Measurements from ENCODE around the gene CMC1.
A peak's percentile ranks its signal among the peaks of the same experiment; 100 is the strongest.
"Not testable (repeated sequence)": the region's sequence is repeated elsewhere in the genome, so short reads cannot be mapped to it uniquely, and the experiment has no call there.

The CMC1 gene, protein sequence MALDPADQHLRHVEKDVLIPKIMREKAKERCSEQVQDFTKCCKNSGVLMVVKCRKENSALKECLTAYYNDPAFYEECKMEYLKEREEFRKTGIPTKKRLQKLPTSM

DNA sequence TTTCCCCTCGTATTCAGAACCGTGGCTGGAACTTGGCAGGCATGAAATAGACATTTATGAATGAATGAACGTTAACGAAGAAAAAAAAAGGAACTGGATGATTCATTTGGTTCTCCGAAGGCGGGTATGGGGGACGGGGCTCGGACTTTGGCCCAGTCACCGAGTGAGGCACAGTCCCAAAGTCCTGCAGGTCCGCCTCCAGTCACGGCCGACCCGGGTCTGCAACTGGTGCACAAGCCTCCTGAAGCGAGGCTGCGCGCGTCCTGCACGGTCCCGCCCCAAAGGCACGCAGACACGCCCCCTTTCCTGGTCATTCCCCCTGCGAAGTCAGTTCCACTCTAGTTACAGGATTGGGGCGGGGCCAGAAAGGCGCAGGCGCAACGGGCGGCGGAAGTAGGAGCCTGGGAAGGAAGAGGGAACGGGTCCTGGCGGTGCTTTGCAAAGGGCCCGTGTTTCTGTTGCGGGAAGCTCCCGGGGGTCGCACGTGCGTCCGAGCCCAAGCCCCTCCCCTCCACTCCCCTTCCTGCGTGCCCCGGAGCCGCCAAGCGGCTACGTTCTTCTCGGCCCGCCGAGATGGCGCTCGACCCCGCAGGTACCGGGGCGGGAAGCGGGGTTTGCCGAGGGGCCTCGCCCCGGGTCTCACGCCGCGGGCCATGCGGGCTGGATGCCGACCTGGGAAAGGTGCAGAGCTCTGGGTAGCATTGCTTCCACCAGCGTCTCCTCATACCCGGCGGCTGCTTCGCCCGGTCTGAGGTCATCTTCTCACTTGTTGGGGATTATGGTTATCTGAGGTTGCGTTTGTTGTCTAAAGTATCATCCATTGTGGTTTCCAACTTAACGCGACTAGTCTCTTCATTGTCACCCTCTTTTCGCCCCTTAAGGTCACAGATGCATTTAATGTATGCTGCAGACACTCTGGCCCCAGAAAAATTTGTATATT lies at the start of gene CMC1:
Gene CMC1 (plus strand): TSS at position 399 of the 940 bp plus-strand sequence. CDS start 175 bp downstream, at position 574.
- peak; percentile 61 for DNase-seq

DNA sequence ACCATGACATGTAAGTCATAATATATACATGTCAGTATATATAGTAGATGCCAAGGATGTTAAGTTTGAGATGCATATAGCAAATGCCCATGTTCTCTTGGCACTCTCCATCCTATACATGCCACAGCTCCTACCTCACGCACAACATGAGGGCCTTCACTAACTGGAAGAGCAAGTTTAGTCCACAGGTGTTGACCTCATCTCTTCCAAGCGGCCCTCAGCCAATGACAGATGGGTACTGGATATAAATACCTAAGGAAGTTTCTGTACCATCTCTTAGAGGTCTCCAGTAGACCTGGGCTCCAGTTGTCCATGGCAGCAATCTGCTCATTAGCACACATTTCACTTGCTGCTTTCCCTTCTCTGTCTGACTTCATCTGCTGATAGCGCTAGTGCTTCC lies 43.3 kb upstream of the CMC1 start:
- DNase-seq: no peak

DNA sequence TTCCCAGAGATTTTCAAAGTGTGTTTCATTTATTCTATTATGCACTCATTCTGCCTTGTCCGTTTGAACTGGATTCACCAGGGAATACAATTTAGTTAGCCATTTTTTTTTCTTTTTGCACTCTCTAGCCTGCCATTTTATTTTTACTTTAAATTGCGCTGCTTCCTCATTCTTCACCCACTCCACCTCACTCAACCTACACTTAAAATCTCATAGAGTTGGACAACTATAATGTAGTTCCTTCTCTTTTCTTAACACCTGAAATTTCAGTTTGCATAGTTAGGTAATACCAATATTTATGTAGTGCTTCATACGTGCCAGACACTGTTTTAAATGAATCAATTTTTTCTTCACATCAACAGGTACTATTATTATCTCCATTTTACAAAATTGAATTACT lies 42.4 kb upstream of the CMC1 start:
- DNase-seq: no peak

DNA sequence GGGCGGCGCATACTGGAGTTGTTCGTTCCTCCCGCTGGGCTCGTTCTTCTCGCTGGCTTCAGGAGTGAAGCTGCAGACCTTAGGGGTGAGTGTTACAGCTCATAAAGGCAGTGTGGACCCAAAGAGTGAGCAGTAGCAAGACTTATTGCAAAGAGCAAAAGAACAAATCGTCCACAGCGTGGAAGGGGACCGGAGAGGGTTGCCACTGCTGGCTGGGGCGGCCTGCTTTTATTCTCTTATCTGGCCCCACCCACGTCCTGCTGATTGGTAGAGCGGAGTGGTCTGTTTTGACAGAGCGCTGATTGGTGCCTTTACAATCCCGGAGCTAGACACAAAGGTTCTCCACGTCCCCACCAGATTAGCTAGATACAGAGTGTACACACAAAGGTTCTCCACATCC lies 41.8 kb upstream of the CMC1 start:
- not testable (repeated sequence) for DNase-seq

DNA sequence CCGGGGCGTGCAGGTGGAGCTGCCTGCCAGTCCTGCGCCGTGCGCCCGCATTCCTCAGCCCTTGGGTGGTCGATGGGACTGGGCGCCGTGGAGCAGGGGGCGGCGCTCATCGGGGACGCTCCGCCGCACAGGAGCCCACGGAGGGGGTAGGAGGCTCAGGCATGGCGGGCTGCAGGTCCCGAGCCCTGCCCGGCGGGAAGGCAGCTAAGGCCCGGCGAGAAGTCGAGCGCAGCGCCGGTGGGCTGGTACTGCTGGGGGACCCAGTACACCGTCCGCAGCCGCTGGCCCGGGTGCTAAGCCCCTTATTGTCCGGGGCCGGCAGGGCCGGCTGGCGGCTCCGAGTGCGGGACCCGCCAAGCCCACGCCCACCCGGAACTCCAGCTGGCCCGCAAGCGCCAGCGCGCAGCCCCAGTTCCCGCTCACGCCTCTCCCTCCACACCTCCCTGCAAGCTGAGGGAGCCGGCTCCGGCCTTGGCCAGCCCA lies 41.0 kb upstream of the CMC1 start:
- not testable (repeated sequence) for DNase-seq

DNA sequence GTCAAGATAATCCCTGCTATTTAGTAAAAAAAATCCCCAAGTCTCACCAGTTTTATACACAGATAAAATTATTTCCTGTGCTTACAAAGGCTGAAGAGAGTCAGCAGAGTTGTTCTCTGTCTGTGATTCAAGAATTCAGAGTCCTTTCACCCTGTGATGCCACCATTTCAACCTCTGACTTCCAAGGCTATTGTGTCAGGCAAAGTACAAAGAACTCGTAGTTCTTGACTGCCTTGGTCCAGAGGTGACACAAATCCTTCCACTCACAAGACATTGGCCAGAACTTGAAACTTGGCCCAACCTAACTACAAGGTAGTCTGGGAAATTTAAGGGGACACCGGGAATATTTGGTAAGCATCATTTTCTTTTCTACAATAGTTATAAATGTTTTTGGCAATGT lies 34.9 kb upstream of the CMC1 start:
- DNase-seq: no peak

DNA sequence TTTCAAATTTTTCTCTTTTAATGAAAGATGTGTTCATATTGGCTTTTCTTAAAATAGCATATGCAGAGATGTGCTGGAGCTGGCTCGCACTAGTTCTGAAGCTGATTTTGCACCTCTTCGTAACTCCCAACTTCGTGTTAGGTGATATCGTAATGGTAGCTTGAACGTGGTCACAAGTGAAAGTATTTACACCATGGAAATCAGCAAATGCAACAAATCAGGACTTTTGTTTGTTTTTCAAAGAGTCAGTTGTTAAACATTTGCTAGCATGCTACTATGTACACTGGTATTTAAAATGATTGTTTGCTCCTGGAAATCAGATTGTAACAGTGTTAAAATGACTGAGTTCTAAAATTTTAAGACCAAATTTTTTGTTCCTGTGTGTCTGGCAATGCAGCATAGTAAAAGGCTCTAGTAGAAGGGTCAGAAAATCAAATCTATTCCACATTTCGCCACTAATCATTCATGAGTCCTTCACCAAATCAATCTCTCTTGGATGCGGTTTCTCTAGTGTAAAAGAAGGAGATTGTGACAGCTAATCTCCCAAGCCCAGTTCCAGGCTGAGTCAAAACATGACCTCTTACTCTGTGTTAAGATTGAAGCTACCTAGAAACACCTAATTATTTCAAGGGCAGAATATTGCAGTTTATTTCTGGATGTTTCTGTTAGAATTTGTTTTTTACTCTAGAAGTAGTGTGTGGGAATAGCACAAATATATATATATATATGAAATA lies 34.3 kb upstream of the CMC1 start:
- DNase-seq: no peak

DNA sequence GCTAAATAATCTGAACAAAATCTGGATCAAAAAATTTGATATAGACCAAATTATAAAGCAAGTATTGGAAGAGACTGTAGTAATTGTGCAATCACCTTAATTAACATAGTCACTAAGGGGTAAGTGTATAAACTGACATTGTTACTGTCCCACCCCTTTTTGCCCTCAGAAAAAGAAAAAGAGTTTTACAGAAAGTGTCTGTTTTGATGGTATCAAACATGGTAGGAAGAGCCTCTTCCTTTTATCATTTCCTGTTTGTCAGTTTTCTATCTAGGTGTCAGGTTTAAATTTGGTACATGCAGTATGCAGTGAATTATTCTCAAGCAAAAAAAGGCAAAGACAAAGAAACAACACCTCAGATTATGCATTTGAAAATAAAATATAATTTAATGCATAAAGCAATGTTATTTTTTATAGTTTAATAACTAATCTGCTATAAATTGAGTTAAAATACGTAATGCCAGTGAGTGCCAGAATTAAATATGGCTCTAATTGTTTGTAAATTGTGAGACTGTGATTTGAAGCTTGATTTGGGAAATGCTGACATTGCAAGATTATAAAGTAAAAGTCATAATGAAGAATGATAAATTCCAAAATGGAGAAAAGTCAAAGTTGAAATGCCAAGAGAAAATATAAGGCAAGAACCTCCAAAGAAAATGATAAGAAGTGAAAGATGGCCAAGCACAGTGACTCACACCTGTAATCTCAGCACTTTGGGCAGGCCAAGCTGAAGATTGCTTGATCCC lies 30.3 kb upstream of the CMC1 start:
- no peak for DNase-seq

DNA sequence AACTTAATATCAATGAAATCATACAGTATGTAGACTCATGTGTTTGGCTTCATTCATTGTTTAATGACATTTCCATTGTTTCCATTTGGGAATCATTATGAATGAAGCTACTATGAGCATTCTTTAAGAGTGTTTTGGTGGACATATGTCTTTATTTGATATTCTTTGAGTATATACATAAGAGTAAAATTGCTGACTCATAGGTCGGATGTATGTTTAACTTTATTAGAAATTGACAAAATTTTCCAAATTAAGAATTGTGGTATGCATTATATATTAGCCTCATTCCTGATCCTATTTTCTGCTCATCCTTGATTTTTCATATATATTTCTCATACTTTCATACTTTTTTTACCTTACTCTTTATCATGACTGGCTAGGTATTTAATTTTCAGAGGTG lies 28.7 kb upstream of the CMC1 start:
- DNase-seq: no peak

DNA sequence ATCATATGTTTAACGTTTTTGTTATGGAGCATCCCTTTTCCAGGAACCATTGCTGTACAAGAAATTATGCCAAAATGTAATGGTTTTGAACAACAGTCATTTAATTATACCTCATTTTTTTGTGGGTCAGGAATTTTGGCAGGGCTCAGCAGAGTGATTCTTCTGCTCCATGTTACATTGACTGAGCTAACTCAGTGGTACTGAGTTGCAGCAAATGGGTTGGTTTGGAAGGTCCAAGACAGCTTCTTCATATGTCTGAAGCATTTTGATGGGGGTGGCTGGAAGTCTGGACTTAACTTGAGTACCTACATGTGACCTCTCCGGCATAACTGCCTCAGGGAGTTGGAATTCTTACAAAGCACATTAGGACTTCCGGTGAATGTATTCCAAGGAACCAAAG lies 26.0 kb upstream of the CMC1 start:
- no peak for DNase-seq

DNA sequence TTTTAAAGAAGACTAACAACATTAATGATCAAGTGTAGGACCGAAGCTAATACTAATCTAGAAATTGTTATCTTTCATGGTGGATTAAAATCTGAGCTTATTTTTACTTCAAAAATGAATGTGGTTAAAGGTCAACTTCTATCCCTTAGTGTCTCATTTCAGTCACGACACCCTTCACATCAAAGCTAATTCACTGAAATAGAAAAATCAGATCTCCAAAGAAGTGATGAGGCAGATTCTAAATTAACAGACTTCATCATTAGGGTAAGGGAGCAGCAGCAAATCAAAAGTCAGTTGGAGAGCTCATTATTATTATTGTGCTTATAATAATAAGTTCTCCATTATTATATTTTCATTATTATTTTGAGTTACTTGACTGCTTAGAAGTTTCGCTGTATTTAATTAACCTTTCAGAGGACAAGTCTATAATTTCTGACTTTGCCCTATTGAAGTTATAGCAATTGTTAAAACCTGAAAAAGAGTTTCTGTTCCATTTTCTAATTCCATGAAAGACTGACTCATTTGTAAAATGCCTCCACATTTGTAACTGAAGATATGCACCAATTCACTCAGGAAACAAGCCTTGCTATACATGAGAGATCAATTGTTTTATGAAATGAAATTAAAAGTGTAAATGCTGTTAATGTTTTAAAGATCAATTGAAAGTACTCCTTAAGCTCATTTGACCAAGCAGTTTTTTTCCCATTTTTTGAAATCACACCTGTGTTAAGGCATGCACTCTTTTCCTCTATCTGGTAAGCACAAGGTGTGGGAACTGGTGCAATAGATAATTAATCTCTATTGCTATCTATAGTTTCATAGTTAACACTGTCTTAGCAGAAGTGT lies 23.1 kb upstream of the CMC1 start:
- DNase-seq: no peak

DNA sequence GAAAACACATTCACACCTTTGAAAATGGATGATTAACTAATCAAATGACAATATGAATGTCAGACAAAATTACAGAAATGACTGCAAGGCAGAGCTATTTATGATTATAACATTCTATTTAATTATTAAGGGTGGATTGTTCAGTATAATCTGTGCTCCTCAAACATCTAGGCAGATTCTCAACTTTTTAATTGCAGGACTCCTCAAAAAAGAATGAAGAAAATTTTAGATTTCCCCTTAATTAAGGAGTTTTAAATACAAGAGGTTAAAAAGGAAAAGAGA lies 22.6 kb upstream of the CMC1 start:
- DNase-seq: no peak

DNA sequence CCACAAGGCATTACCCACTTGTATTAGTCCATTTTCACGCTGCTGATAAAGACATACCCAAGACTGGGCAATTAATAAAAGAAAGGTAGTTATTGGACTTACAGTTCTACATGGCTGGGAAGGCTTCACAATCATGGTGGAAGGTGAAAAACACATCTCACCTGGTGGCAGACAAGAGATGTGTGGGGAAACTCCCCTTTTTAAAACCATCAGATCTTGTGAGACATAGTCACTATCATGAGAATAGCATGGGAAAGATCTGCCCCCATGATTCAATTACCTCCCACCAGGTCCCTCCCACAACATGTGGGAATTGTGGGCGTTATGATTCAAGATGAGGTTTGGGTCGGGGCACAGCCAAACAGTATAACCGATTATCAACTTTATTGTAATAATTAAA lies 17.0 kb upstream of the CMC1 start:
- no peak for DNase-seq

DNA sequence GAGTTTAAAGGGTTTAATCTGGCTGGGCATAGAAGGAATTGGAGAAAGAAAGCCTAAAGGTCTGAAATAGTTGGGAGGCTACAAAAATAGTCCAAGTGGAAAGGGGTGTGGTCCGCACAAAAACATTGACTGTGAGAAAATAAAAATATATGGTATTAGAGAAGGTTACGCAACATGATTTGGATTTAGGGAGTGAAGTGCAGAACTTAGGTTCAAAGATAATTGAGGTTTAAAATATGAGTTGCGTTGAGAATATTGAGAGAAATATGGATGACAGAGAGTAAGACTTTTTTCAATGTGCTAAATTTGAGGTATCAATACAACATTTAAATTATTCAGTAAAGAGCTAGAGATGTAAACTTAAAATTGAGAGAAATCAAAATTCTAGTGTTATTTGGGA lies 15.4 kb upstream of the CMC1 start:
- DNase-seq: no peak

DNA sequence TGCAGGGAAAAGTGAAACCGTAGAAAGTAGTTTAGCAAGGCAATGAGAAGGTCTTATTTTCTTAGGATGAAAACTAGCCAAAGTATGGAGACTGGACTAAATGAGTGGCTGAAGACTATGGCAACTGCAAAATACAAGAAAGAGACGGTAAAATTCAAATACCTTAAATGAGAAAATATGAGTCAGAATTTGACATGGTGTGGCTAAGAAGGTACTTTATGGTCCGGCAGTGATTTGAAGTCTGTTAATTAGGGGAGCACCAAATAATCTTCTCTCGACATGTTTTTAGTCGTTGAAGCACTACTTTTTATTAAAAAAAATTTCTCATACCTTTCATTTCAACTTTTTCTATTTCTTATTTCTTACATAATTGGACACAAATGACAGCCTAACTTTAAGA lies 12.8 kb upstream of the CMC1 start:
- DNase-seq: no peak

DNA sequence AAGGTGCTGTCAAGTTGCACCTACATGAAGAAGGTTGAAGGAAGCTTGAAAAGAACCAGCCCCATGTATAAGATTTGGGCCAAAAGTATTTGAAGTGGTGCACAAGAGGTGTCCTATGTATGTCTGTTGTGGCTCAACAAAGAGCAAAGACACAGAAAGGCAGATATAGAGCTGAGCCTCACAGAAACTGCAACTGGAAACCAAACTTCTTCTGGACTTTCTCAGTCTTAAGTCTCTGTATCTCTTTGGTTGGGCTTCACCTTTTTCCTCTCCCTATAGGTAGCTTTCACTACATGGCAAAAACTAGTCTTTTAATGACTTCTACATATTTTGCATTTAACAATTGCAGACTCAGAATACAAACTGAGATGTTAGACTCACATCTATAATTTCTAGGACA lies 8.8 kb upstream of the CMC1 start:
- no peak for DNase-seq

DNA sequence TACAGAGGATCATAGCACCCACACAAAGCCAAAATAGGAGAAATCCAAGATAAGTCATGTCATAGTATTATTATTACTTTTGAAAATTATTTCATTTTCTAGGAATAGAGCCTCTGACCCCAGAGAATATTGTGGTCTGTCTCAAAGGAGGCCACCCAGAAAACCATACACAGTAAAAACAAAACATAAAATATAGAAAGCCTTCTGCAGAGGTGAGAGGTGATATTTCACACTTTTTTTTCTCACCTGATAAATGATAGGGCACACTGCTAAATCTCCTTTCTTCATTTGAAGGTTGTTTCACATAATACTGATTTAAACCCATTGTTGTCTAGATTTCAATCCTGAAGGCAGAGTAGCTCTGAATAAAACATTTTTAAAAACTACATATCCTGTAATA lies 7.0 kb upstream of the CMC1 start:
- no peak for DNase-seq

DNA sequence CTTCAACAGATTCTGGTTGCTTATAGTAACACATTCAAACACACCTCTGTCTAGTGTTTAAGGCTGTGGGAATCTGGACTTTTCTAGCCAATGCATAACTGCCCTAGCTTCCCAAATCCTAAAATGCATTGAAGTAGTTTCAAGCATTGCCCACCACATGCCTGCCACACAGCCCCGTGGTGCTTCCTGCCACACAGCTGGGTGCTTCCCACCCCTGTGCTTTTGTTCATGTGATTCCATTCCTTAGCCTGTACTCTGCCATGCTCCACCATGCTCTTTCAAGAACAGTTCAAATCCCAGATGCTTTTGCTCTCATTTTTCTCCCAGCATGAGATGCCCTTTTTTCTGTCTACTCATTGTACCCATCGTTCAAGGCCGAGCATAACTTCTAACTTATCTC lies 2.3 kb upstream of the CMC1 start:
- DNase-seq: no peak

DNA sequence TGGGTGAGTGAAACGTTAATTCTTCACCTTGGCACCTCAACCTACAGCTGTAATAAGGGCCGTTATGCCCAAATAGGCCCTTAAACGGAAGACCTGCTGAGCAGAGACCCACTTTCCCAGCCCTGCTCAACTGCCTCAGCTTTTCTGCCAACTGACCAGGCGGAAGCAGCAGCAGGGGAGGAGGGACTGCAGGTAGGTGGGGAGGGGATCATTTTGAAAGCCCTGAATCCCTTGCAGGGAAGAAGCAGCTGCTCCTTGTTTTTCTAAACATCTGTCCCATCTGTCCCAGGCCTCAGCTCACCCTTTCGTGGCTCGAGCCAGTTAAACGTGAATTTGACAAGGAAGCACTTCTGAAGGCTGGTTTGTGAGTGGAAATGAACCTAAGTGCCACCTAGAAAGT lies 978 bp upstream of the CMC1 start:
- no peak for DNase-seq

DNA sequence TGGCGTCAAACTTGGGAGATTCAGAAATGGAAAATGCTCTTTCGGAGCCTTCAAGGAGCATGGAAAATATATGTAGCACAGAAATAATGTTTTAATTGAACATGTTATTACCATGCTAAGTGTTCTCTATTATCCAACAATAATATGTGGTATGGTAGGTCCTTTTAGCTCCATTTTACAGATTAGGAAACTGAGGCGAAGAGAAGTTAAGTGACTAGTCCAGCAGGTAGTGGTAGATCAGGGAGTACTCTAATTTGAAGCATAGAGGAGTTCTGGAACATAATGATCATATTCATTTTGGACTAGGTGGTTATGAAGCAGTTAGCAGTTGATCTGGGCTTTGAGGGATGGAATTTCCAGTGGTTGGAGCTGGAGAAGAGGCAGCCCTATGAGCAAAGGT lies 1.1 kb downstream of the CMC1 start:
- DNase-seq: no peak

DNA sequence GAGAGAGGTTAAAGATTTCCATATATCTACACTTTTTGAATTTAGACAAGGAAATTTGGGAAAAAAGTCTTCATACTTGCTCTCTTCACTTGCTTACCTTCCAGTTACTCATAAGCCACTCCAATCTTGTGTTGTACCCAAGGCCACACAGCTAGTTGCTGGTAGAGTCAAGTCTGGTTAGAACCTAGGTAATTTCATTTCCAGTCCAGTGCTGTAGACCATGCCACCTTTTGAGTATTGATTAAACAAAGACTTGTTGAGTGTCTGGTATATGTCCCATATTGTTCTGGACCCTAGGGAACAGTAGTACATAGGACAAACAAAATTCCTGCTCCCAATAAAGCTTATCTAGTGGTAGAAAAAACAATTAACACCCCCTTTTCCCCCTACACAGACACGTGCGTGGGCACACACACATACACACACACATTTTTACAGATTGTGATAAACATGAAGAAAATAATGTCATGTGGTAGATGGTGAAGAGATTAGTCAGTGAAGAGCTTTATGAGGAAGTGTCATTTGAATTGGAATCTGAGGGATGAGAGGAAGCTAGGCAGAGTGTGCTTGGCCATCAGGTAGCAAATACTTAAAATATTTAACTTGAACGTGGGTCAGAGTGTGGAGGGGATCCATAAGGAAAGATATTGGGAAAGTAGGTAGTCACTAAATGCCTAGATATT lies 2.1 kb downstream of the CMC1 start:
- no peak for DNase-seq

DNA sequence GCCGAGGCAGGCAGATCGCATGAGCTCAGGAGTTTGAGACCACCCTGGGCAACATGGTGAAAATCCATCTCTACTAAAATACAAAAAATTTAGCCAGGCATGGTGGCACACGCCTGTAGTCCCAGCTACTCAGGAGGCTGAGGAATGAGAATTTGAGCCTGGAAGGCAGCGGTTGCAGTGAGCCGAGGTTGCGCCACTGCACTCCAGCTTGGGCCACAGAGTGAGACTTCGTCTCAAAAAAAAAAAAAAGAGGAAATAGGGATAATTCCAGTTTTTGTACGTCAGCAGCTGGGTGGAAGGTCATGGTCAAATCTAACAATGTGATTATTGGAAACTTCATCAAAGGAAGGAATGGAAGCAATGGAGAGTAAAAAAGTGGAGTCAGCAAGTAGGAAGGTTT lies 3.1 kb downstream of the CMC1 start:
- DNase-seq: no peak

Data from NCI-H1694 (cell line).